CD4-positive, alpha-beta T cell treated with Interleukin-12 subunit alpha and Interleukin-12 subunit beta, for 1 hour (primary cell): Measurements from ENCODE around the gene TIMM22.

Experiments used
- DNase-seq: peaks from one replicate; pipeline ENCODE4 v3.0.0-alpha.2; 2020

TIMM22 gene

DNA sequence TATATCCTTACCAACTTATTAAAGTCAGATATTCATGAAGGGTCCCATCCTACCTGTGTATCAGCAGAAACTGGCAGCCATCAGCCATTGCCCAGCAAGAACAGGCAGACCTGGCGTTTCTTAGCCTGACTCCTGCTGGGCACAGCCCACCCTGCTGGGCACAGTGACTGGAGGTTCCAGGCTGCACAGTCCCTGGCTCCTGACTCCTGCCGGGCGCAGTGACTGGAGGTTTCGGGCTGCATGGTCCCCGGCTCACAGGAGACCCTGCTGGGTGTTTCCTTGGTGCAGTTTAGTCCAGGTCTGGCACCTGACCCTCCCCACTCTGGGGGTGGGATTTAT lies 6.7 kb downstream of the TIMM22 start:
- no peak for DNase-seq

DNA sequence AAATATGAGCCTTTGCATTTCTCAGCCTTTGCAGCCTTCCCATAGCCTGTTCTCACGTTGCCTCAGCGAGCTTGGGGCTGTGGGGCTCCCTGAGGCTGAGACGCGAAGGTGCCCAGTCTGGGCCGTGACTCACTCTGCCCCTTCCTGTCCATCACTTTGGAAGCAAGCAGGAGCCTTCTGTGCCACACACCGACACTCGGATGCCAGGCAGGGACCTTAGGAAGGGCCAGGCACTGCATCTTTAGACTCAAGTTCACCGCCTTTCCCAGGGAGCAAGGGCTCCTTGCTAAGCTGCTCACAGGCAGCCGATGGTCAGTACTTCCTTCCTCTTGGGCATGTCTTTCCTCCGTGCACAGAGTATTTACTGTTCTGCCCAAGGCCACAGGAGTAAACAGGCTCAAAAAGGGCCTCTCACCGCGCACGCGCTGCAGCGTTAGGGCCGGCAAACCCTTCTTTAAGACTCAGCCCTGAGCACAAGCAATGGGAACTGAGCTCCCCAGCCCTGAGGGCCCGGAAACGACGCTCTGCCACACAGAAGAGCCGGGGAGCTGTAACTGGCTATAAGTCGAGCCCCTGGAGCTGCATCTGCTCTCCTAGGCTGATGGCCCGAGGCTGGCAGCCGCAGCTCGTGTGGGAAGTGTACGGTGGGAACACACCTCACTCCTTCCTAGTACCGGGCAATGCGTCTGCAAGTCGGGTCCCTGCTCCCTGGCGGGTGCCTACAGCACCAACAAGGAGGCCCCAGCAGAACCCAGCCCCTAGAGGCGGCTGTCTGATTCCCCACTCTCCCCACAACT lies 7.2 kb downstream of the TIMM22 start:
- DNase-seq, result no peak

DNA sequence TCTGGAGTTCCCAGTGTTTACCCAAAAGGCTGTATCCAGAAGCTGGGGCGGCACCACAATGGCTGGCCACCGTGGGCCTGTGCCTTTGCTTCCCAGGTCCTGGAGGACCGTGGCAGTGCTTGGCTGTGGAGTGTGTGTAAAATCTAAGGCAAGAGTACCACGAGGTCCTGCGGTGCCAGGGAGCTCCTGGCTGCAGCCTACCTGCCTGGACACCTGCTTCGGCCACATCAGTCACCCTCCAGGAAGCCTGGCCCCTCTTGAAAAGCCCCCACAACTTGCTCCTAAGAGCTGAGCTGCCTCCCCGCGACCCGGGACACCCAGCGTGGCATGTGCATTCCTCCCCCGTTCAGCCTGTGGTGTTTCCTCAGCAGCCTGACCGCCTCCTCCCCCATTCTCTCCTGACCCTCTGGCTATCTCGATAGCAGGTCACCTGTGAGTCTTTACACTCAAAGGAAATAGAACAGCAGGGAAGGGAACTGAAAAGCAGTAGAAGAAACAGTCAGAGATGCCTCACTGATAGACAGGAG lies 7.9 kb downstream of the TIMM22 start:
- no peak for DNase-seq

DNA sequence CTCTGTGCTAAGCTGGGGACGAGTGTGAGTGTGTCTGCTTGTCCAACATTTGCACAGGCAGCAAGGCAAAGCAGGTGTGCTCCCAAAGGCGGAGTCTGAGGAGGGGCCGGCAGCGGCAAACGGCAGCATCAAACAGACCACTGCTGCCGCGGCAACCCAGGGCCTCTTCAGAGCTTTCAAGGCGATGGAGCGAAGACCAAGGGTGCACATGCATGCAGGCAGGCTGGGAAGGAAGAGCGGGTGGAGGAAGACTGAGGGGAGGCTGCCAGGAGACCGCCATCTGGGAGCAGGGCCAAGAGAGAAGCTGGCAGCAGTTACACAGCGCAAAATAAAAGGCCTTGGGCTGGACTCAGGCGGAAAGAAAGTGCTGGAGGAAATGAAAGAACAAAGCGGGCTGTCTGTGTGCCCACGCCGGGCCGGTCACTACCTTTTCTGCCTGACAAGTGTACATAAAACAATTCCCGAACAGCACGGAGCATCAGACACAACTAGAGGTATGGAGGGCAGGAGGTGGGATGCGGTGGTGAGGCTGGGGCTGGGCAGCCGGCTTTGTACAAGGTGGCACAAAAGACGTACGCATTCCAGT lies 8.5 kb downstream of the TIMM22 start:
- no peak for DNase-seq

DNA sequence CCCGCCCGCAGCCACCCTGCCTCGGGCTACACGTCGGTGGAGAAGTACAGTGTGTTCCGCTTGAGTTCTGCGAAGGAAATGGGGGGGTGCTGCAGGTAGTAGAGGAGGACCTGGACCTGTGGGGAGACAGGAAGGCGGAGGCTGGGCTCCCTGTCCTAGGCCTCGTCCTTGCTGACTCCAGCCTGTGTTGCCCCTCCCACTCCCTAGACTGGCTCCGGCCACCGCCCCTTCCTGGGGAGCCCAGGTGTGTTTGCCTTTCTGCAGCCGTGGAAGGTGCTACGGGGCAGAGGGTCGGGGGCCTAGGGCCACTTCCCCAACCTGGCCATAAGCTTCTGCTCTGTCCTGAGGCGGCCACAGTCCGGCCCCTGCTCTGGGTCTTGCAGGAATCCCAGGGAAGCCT lies 9.1 kb downstream of the TIMM22 start:
- no peak for DNase-seq

DNA sequence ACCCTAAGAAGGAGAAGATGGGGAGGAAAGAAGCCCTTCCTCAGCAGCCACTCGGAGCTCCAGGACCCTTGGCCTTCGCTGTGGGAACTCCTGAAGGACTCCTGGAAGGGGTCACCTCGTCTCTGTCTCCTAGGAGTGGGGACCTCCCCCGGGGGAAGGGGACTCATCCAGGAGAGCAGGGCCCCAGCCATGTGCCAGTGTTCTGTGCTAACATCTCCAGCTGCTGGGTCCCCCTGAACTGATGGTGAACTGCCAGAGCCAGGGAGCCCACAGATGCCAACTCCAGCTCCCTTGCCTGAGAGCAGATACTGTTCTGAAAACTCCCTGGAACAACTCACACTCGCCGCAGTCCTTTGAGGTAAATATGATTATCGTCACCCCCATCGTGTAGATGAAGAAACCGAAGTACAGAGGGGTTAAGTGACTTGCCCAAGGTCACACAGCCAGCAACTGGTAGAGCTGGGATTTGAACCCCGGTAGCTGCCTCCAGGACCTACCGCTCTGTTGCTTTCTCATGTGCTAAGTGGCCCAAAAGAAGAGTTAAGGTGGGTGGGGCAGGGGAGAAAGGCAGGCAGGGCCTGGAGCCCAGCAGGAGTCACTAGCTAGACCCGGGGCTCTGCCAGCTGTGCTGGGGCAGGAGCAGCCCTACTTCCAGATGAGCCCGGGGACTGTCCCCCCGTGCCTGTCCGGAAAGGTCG lies 10.5 kb downstream of the TIMM22 start:
- no peak for DNase-seq

DNA sequence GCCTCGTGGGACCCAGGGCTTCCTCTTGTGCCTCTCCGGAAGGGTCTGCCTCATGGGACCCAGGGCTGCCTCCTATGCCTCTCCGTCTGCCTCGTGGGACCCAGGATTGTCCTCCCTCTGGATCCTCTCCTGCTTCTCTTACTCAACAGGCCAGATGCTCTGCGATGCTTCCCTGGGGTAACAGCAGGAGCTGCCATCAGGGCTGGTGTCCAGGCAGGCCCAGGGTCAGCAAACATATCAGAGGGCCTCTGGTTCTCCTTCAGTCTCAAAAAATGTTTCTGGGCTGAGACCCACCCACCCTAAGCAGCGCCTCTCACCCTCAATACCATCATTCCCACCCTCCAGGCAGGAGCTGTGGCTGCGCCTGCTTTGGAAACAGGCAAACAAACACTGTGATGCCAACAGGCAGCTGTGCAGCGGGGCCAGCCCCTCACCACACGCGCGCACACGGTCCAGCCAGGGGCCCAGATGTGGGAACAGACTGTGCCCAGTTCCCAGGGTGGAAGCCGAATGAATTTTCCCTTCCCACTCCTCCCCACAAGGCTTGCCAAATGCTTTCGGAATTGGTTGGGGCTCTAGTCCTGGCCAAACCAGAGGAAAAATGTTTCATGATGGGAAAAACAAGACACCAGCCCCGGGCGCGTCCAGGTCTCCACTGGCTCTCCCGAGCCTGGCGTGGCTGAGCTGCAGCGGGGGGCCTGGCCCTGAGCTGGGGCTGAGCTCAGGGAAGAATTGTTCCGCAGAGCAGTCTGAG lies 11.3 kb downstream of the TIMM22 start:
- DNase-seq, result no peak

DNA sequence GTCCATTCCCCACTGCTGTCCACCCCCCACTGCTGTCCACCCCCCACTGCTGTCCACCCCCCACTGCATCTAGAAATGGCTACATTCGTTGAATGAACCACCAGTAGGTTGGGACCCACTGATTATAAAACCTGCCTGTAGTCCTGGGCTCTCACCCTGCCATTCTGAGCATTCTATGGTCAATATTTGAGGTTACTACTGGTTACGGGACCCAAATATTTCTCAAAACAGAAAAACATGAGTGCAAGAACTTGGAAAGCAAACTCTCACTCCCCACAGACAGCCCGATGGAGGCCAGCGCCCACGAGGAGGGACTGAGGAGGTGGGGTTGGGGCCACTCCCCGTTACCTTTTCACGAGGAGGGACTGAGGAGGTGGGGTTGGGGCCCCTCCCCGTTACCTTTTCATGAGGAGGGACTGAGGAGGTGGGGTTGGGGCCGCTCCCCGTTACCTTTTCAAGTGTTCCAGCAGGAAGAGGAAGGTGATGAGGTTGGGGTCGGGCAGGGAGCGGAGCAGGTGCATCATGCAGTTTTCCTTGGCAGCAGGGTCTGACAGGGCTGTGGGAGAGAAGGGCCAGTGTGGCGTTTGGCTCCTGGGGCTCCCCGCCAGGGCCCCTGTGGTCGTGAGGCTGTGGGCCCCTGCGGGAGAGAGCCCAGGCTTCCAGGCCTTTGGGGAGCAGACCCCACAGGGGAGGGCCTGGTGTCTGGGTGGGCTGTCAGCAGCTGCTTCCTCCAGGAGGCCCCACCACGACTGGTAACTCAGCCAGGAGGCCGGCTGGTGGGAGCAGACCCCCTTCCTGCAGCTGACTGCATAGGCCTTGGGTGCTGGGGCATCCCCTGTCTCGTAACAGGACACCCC lies 12.5 kb downstream of the TIMM22 start:
- DNase-seq, result no peak

DNA sequence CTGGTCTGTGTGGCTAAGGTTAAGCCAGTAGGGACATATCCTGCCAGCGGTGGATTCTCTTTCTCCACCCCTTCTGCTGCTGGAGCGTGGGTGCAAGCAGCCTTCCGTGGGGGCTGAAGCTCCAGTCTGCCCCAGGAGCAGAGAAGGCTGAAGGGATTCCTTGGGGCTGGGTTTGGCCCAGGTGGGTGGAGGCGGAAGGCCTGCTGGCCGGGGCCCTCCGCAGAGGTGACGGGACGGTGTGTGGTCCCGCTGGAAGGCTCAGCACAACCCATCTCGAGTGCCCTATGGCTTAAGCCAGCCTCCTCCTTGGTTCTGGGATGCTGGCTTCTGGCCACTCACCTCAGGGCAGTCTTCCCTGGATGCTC lies 13.1 kb downstream of the TIMM22 start:
- DNase-seq, result no peak

DNA sequence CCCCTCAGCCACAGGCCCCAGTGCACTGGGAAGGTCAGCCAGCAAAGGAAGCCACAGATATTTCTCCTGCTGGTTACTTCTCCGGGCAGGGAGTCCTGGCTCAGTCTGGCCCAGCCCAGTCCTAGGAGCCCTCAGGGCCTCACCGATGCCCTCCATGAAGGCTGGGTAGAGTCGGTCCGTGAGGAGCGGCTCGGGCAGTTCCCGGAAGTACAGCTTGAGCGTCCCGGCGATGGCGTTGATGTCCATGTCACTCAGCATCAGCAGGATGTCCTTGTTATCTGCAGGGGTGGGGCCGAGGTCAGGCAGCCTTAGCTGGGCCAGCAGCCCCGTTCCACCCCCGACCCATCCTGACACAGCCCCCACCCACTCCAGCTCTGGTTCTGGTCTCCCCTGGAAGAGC lies 13.7 kb downstream of the TIMM22 start:
- no peak for DNase-seq

DNA sequence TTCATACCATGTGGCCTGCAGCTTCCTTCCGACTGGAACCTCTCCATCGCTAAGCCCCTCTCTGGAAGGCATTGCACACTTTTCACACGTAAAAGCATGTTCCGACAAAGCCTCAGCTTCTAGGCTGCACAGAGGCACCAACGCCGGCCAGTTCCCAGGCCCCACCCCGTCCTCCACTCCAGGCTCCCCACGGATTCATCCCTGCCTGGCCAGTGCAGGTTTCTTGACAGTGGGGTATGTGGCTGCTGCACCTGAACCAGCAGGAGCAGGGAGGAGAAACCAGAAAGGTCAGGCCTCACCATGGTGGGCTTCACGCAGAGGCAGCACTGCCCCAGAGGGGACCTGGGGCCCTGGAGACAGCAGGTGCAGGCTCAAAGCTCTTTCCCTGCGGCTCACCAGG lies 14.2 kb downstream of the TIMM22 start:
- DNase-seq, result no peak

DNA sequence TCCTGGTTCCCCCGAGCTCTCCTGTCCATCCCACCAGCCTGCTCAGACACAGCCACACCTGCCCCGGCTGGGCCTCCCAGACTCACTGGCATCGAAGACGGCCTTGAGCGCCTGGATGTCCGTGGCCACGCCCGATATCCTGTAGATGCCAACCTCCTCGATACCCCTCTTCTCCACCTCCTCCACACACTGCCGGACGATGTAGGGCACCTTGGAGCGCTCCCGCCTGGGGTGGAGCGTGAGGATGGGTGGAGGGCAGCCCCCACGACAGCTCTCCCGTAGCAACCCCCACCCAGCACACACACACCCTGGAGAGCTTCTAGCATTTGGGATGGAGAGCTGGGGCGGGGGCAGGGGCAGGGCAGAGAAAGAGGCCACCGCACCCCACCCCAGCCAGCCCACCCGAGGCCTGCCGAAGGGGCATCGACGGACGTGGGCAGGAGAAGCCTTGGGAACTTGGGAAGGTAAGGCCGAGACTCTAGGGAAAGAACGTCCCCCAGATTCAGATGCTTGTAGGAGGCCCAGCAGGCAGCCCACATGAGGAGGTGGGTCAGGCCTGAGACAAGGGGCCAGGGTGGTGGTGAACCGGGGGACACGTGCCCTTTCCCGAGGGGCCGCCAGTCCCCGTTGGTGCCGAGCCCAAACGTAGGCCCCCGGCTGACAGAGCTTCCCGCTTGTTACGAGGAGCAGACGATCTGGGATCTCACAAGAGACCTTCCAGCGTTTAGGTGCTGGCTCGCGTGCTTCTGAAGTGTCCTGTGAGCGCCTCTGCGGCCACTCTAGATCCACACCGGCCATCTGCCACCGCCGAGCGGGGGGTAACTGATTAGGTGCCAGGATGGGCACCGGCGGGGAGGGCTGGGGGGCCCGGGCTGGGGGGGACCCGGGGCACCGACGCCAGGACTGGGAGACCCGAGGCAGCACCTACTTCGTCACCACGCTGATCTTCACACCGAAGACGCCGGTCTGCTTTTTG lies 15.1 kb downstream of the TIMM22 start:
- DNase-seq, result no peak

DNA sequence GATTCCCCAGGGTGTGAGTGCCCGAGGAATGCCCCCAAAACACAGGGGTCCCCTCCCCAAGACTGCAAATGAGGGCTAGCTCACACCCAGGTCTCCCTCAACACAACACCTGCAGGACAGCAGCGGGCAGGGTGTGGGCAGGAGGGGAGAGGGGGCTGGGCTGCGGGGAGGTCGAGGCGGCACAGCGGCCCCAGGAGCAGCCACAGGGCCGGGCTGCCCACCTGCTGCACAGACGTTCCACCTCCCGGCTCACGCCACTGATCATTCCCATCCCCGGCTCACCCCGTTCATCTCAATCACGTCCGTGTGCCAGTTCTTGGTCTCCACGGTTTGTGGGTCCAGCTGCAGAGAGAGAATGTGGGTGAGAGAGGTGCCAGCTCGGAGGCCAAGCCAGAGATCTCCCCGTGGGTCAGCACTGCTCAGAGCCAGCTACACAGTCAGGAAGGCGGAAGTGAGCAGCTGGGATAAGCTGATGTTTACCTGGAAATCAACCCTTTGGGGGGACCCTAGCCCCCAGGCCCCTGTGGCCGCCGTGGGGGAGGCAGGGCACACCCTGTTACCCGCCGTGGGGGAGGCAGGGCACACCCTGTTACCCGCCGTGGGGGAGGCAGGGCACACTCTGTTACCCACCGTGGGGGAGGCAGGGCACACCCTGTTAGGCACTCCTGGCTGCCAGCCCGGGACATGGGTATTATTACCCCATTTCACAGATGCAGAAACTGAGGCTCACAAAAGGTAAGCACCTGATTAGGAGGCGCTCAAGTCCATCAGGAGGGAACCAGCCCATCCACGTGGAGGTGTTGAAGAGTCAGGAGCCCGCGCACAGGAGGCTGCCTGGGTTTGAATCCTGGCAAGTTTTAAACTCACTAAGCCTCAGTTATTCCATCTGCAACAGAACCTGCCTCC lies 16.1 kb downstream of the TIMM22 start:
- DNase-seq, result no peak

DNA sequence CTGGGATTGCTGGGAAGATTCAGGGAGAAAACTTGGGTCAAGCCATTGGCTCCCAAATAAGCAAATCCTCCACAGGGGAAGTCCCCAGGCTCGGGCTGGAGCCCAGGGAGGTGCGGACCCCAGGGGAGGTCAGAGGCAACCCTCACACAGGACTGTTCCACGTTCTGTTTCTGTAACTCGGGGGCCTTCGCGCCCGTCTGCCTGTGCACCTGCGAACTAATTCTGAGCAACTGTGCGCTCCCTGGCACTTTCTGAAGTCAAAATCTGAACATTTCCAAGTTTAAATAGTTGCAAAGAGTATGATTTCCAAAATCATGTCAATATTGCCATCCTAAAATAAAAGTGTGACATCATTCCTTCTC lies 16.8 kb downstream of the TIMM22 start:
- DNase-seq, result no peak

DNA sequence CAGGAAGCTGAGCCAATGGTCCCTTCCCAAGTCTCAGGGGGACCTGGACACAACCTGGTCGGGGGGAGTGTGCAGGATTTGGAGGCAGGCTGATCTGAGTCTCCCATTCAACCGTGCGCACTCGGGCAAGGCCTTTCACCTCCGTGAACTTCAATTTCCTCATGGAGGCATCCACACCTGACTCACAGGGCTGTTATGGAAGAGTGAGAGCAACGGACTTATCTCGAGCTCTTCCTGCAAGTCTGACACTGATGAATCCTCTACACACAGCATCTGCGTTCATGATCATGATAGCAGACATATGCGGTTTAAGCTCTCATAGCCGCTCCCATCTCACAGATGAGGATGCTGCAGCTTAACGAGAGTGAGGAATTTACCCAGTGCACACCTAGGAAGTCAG lies 21.6 kb downstream of the TIMM22 start:
- DNase-seq, result no peak

DNA sequence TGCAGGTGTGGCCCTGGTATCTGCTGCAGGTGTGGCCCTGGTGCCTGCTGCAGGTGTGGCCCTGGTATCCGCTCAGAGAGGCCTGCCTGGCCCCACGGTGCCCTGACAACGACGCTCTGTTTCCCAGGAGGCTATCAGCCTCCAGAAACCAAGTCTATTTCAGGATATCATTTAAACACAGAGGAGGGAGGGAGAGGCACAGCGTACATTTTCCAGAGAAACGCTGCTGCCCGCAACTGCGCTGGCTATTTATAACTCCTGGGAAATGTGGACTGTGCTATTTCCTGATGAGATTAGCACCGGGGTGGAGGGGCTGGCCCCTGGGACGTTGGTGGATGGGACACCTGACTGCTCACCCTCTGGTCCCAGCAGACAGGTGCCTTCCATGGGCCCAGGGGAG lies 22.5 kb downstream of the TIMM22 start:
- no peak for DNase-seq

DNA sequence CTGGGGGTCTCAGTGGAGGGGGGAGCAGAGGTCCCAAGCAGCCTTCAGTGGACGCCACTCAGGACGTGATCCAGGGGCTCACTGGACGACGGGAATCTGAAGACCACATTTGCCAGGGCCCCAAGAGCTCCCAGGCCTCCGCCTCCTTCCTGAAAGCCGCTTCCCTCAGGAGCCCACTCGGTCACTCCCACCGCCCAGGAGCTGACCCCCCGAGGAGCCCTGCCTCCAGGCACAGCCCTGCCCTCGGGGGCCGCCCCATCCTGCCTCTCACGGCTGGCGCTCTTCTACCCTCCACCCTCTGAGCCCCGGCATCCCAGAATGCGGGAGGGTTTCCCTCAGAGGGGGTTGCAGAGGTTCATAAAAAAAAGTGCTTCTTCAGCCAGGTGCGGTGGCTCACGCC lies 24.2 kb downstream of the TIMM22 start:
- DNase-seq, result no peak

DNA sequence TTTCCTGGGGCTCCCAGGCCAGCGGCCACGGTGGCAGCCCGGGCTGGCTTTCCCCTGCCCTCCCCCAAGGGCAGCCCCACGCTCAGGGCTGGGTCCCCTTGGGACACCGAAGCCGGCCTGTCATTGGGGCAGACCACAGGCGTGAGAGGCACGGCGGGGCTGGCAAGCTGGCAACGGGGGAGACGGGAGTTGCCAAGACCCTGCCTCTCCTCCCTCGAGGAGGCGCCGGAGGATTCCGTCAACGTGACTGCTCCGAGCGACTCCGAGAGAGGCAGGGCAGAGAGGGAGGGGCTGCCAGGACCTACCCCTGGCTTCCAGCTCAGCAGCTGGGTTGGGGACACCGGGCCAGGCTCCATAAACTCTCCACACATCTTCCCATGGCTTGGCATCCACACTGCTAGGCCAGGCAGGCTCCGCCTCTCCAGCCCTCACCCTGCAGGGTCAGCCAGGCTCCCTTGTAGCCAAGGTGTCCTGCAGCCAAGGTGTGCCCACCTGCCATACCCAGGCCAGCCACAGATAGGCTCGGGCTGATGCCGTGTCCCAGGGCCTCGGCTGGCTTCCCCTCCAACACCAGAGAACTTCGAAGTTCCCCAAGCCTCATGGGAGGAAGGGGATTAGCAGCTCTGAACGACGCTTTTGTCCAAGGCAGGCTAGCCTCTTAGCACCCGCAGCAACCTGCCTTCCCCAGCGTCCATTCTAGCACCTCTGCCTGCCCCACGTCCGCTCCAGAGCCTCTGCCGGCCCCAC lies 25.5 kb downstream of the TIMM22 start:
- no peak for DNase-seq

DNA sequence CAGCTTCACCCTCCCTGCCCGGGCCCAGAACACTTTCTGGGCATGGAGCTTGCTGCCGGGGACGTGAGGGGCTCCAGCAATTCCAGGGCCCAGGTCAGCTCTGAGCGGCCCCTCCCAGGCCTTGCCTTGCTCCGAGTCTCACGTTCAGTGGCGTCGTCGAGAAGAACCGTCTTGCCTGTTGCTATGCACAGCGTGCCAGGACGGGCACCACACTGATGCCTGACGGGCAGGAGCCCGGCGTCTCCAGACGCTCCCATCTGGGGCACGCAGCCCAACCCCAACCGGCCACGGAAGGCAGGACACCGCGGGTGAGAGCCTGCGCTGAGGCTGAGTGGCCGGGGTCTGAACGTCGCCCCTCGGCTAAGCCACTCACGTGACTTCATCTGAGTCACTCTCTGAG lies 27.1 kb downstream of the TIMM22 start:
- no peak for DNase-seq
